ENCODE measurements around the gene AHRR.
"Not testable (repeated sequence)": the region's sequence is repeated elsewhere in the genome, so short reads cannot be mapped to it uniquely, and the experiment has no call there.

DNA sequence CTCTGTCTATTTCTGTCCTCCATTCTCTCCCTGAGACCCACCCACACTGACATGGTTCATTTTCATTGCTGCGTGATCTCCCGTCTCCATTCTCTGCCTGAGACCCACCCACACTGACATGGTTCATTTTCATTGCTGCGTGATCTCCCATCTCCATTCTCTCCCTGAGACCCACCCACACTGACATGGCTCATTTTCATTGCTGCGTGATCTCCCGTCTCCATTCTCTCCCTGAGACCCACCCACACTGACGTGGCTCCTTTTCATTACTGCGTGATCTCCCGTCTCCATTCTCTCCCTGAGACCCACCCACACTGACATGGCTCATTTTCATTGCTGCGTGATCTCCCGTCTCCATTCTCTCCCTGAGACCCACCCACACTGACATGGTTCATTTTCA is 30.2 kb upstream of the AHRR start:
- TF ChIP-seq, protein P1, sequence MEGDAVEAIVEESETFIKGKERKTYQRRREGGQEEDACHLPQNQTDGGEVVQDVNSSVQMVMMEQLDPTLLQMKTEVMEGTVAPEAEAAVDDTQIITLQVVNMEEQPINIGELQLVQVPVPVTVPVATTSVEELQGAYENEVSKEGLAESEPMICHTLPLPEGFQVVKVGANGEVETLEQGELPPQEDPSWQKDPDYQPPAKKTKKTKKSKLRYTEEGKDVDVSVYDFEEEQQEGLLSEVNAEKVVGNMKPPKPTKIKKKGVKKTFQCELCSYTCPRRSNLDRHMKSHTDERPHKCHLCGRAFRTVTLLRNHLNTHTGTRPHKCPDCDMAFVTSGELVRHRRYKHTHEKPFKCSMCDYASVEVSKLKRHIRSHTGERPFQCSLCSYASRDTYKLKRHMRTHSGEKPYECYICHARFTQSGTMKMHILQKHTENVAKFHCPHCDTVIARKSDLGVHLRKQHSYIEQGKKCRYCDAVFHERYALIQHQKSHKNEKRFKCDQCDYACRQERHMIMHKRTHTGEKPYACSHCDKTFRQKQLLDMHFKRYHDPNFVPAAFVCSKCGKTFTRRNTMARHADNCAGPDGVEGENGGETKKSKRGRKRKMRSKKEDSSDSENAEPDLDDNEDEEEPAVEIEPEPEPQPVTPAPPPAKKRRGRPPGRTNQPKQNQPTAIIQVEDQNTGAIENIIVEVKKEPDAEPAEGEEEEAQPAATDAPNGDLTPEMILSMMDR (conservative IDR thresholded peaks at IDR 0.05 in 1 of 2, IDR thresholded peaks at IDR 0.05 in 1 of 2; ENCODE audit: low read depth in 1 of 2, low read length in 2 of 2) = not testable (repeated sequence)
- not testable (repeated sequence) for TF ChIP-seq EZH2 (IDR thresholded peaks at IDR 0.05; ENCODE audit: low read length, missing control alignments)

Data from fibroblast of lung (primary cell).